Muscle of back (tissue), 11 donors: ENCODE results near the gene PLD6. TPM values are rescaled to one million over a fixed set of nuclear protein-coding genes. Genes with fewer than 3 reads are reported as not detected.
"Not testable (repeated sequence)": the region's sequence is repeated elsewhere in the genome, so short reads cannot be mapped to it uniquely, and the experiment has no call there.

ENCODE experiments used
- DNase-seq, 3 donors: peaks; one replicate each; pipeline versions ENCODE4 v3.0.0 to v3.0.0-alpha.2; 2013
- polyA plus RNA-seq, 10 donors: library from polyadenylated mRNA; unstranded; fragments of 120-200 nt; gene quantifications; one replicate each; pipeline ENCODE4 v1.2.1, GENCODE V29; 2013; ENCODE audit not compliant: insufficient read length in 10 of 10

The PLD6 gene
- polyA plus RNA-seq, 10 donors = 3.3 to 5.3 (median 4.4) TPM

GRCh38 chr17:17180141-17180603 lies 26.0 kb downstream of the PLD6 start:
- DNase-seq = no peak

DNA sequence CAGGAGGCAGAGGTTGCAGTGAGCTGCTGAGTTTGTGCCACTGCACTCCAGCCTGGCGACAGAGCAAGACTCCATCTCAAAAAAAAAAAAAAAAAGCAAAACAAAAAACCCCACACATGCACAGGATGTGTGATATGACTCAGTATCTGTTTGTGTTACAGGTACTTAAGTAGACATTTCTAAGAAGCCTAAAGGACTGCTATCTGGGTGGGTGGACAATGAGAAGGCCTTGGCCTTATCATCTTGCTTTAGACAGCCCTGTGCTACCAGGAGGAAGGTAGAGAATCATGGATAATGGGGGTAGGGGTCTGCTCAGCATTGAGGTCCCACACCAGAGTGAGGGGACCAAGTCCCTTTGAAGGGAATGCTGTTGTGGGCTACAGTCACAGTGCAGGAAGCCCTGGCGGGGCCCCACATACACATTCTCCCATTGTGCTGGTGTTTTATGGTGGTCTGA lies 26.7 kb downstream of the PLD6 start:
- DNase-seq = no peak

DNA sequence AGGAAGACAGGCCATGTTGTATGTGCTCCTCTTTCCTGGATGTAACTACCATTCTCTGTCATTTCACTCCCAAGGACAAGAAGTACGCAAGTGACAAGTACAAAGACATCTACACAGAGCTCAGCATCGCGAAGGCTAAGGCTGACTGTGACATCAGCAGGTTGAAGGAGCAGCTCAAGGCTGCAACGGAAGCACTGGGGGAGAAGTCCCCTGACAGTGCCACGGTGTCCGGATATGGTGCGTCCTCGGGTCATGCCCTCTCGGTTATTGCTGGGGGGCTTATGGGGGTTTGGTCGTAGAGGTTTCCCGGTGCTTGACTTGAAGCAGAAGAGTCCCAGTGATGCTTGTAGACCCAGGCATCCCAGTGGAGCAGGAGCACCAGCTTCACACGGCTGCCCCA lies 29.0 kb downstream of the PLD6 start:
- DNase-seq = no peak

- DNase-seq = no peak
These were observed 29.8 kb downstream of the PLD6 start for GRCh38 chr17:17176341-17176740.

GRCh38 chr17:17175917-17176316 lies 30.2 kb downstream of the PLD6 start:
- no peak for DNase-seq

- DNase-seq = no peak
These were observed 30.8 kb downstream of the PLD6 start for GRCh38 chr17:17175340-17175739.

- DNase-seq = no peak
These were observed 32.2 kb downstream of the PLD6 start for GRCh38 chr17:17173921-17174320.

DNA sequence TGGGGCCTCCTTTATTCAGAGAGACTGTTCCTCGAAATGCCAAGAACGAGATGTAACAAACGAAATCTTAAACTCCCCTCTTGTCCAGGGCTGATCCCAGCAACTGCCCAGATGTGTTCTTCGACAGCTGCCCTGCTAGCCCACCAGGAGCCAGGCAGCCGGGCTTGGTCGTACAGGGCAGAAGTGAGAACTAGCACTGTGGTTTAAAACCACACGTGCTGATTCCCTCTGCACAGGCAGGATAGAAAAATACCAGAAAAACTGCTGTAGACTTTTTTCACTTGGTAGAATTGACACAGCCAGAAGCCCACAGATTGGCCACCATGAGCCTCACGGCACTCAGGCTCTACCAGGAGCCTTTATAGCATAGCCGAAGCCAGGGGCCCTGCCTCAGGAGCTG lies 33.1 kb downstream of the PLD6 start:
- no peak for DNase-seq

- no peak for DNase-seq
These were observed 33.9 kb downstream of the PLD6 start for GRCh38 chr17:17172001-17172939.

GRCh38 chr17:17171186-17171585 lies 34.9 kb downstream of the PLD6 start:
- DNase-seq = no peak

DNA sequence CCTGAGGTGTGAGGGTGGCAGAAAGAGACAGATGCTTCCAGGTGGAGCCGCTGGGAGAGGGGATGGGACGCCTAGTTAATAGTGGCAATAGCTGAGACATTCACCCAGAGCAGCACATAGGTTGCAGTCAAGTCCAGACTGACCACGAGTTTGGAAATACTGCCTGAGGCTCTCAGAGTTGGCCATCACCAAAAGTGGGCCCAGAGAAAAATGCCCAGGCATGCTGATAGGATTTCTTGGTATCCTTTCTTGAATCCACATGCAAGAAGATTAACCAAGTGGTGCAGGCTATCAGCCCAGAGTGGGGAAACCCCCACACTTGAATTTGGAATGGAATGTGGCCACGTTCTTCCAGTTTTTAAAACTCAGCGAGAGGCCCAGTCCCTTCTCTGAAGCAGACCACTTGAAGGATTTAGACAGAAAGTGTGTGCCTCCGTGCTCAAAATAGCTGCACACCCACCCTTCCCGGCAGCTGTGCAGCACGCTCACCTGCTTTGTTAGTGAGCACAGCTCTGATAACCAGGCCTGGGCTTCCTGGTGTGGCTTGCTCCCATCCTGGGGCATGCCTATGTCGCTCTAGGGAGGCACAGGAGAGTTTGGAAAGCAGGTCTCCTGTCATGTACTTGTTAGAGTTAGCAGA lies 35.7 kb downstream of the PLD6 start:
- no peak for DNase-seq

DNA sequence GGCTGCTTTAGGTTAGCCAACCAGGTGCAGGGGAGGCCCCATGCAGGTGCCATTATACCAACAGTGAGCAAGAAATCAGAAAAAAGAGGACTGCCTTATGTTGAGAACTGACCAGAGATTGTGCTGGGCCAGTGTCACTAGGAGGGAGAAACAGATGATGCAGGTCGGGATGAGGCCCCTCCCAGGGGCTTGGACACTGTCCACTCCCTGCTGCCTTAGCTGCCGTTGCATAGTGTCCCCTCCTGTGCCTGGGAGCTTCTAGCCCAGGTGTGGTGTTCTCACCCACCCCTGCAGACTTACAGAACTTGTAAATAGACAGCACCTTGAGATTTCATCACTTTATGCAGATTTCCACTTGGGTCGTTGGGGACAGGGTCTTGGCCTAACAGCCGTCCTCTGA lies 36.7 kb downstream of the PLD6 start:
- no peak for DNase-seq

DNA sequence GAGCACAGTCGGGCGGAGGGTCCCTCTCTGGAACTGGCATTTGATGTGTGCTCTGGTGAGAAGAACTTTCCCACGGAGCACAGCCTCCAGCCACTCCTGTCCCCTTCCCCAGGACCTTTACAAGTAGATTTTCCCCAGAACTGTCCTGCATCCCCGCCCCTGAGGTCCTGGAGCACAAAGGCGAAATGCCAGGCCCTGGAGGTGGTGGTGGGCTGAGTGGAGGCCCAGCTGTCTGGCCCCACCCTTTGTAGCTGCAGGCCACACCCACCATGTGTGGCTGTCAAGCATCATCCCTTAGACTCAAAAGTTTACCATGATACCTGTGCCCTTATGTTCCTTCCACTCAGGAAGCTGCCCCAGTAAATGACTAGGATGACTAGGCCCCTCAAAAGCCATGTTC lies 37.7 kb downstream of the PLD6 start:
- DNase-seq = no peak

DNA sequence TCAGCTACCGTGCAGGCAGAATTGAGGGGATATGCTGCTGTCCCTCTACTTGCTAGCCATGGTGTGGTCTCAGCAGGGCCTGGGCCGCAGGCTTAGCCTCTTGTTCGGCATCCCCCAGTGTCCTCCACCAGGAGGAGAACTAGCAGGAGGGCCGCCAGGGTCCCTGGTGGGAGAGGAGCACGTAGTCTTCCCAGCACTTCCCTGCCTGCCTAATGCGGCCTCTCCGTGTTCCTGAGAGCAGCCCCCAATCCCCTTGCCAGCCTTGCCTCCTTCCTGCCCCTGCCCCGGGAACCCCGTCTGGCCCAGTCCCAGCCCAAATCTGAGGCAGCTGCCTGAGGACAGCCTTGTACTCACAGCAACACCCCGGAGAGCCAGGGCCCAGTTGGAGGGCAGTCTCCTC lies 38.1 kb downstream of the PLD6 start:
- no peak for DNase-seq

DNA sequence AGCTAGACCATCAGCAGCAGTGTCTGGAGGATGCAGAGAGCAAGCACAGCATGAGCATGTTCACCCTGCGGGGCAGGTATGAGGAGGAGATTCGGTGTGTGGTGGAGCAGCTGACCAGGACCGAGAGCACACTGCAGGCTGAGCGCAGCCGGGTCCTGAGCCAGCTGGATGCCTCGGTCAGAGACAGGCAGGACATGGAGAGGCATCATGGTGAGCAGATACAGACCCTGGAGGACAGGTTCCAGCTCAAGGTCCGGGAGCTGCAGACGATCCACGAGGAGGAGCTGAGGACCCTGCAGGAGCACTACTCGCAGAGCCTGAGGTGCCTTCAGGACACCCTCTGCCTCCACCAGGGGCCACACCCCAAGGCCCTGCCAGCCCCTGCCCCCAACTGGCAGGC lies 38.8 kb downstream of the PLD6 start:
- DNase-seq = no peak

DNA sequence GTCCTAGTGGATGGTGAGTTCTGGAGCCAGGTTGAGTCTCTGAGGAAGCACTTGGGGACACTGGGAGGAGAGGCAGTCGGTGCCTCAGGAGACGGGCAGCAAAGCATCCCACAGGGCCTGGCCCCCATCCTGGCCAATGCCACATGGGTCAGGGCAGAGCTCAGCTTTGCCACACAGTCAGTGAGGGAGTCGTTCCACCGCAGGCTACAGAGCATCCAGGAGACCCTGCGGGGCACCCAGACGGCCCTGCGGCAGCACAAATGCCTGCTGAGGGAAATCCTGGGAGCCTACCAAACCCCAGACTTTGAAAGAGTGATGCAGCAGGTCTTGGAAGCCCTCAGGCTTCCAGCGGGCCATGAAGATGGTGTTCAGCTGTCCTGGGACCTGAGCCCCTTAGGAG lies 39.7 kb downstream of the PLD6 start:
- DNase-seq = no peak

GRCh38 chr17:17165666-17166308 lies 40.3 kb downstream of the PLD6 start:
- DNase-seq = no peak

- DNase-seq = no peak
These were observed 41.5 kb downstream of the PLD6 start for GRCh38 chr17:17164676-17165075.

- DNase-seq = no peak
These were observed 42.0 kb downstream of the PLD6 start for GRCh38 chr17:17164156-17164555.

DNA sequence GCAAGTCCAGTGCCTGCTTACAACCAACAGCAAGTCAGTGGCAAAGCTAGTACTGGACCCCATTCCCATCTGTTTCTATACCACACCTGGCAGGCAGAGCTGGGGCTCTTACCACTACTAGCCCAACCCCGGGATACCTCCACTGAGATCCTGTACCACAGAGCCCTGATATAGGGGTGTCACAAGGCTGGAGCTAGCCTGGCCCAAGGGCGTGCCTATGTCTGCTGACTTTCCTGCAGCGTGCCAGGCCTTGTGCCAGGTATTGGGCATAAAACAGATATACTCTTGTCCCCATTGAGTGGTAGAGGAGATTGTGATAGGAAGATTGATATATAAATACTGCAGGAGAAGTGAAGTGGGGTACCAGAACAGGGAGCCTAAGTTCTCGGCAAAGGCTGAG lies 44.4 kb downstream of the PLD6 start:
- DNase-seq = no peak

GRCh38 chr17:17161121-17161520 lies 45.0 kb downstream of the PLD6 start:
- no peak for DNase-seq

- DNase-seq = no peak
These were observed 46.6 kb downstream of the PLD6 start for GRCh38 chr17:17159571-17159970.

DNA sequence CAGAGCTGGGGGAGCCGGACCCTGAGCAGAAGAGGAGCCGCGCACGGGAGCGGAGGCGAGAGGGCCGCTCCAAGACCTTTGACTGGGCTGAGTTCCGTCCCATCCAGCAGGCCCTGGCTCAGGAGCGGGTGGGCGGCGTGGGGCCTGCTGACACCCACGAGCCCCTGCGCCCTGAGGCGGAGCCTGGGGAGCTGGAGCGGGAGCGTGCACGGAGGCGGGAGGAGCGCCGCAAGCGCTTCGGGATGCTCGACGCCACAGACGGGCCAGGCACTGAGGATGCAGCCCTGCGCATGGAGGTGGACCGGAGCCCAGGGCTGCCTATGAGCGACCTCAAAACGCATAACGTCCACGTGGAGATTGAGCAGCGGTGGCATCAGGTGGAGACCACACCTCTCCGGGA lies 47.6 kb downstream of the PLD6 start:
- DNase-seq = not testable (repeated sequence)
